HEK293 (cell line): ENCODE measurements around the gene SCD.

ENCODE experiments used
- CTCF ChIA-PET: fragments of 350-600 bp; formaldehyde crosslinking; extraction: SDS; loops from one replicate; lab custom pipeline; 2021; ENCODE audit warnings: antibody characterized with exemption; lab: Yijun Ruan, JAX
- POLR2A ChIA-PET: fragments of 300-600 bp; formaldehyde crosslinking; extraction: SDS; loops from one replicate; lab custom pipeline; 2020; ENCODE audit warnings: antibody characterized with exemption, inconsistent platforms; lab: Yijun Ruan, JAX
- H3K27ac ChIP-seq: fragments of 200-500 bp; sonication (Bioruptor generic); 2 replicates; pipeline ENCODE4 v1.5.1; 2014; ENCODE audit warnings: low read depth, low read length, control low read depth, inconsistent platforms; ENCODE audit errors: extremely low read depth
- H3K36me3 ChIP-seq, 2 experiments: fragments of 200-500 bp in 1 of 2; sonication (Bioruptor generic) in 1 of 2; 1 replicate in 1 of 2; 2 replicates in 1 of 2; pipeline ENCODE4 v1.5.1; 2014 to 2017; ENCODE audit warnings: inconsistent platforms in 2 of 2, low read length in 2 of 2; ENCODE audit not compliant: control insufficient read depth in 2 of 2, insufficient read depth in 1 of 2
- H3K4me1 ChIP-seq: fragments of 200-500 bp; sonication (Bioruptor generic); 2 replicates; pipeline ENCODE4 v1.5.1; 2014; ENCODE audit warnings: mild to moderate bottlenecking, low read length, inconsistent platforms; ENCODE audit not compliant: control insufficient read depth, insufficient read depth
- H3K4me3 ChIP-seq: 2 replicates; pipeline ENCODE4 v1.5.1; 2011; ENCODE audit warnings: low read depth, mild to moderate bottlenecking, control low read depth, low read length, moderate library complexity
- H3K9me3 ChIP-seq: fragments of 200-500 bp; sonication (Bioruptor generic); 2 replicates; pipeline ENCODE4 v1.5.1; 2014; ENCODE audit warnings: low read depth, low read length, inconsistent platforms; ENCODE audit not compliant: control insufficient read depth, insufficient read depth
- EGR2 ChIP-seq: fragments of 450-650 bp; formaldehyde crosslinking; IDR thresholded peaks from 2 replicates; pipeline ENCODE4 v1.5.1; 2016; ENCODE audit warnings: low read depth, missing biosample characterization, missing genetic modification characterization
- KLF16 ChIP-seq: fragments of 450-650 bp; formaldehyde crosslinking; IDR thresholded peaks from 2 replicates; pipeline ENCODE4 v1.5.1; 2017; ENCODE audit warnings: missing biosample characterization, missing genetic modification characterization
- OSR2 ChIP-seq: fragments of 450-650 bp; formaldehyde crosslinking; IDR thresholded peaks from 2 replicates; pipeline ENCODE4 v1.5.1; 2016; ENCODE audit warnings: missing biosample characterization, missing genetic modification characterization
- REPIN1 ChIP-seq: fragments of 450-650 bp; formaldehyde crosslinking; IDR thresholded peaks from 2 replicates; pipeline ENCODE4 v1.5.1; 2017; ENCODE audit warnings: missing biosample characterization, missing genetic modification characterization, low read depth
- SCRT2 ChIP-seq: fragments of 450-650 bp; formaldehyde crosslinking; IDR thresholded peaks from 2 replicates; pipeline ENCODE4 v1.5.1; 2016; ENCODE audit warnings: missing biosample characterization, missing genetic modification characterization
- SP7 ChIP-seq: fragments of 450-650 bp; formaldehyde crosslinking; IDR thresholded peaks from 2 replicates; pipeline ENCODE4 v1.5.1; 2016; ENCODE audit warnings: missing biosample characterization, missing genetic modification characterization
- ZBTB8A ChIP-seq: fragments of 450-650 bp; formaldehyde crosslinking; IDR thresholded peaks from 2 replicates; pipeline ENCODE4 v1.5.1; 2016; ENCODE audit warnings: missing biosample characterization, missing genetic modification characterization
- ZFHX2 ChIP-seq: fragments of 450-650 bp; formaldehyde crosslinking; conservative IDR thresholded peaks from 2 replicates; pipeline ENCODE4 v1.5.1; 2016; ENCODE audit warnings: missing biosample characterization, missing genetic modification characterization
- ZFP37 ChIP-seq: fragments of 450-650 bp; formaldehyde crosslinking; IDR thresholded peaks from 2 replicates; pipeline ENCODE4 v1.5.1; 2016; ENCODE audit warnings: missing biosample characterization, missing genetic modification characterization
- ZFP69B ChIP-seq: fragments of 450-650 bp; formaldehyde crosslinking; IDR thresholded peaks from 2 replicates; pipeline ENCODE4 v1.5.1; 2016; ENCODE audit warnings: missing biosample characterization, missing genetic modification characterization
- ZNF132 ChIP-seq: fragments of 450-650 bp; formaldehyde crosslinking; IDR thresholded peaks from 2 replicates; pipeline ENCODE4 v1.5.1; 2017; ENCODE audit warnings: missing biosample characterization, missing genetic modification characterization, borderline replicate concordance
- ZNF223 ChIP-seq: fragments of 450-650 bp; formaldehyde crosslinking; IDR thresholded peaks from 2 replicates; pipeline ENCODE4 v1.5.1; 2016; ENCODE audit warnings: missing biosample characterization, missing genetic modification characterization
- ZNF24 ChIP-seq: fragments of 450-650 bp; formaldehyde crosslinking; IDR thresholded peaks from 2 replicates; pipeline ENCODE4 v1.5.1; 2016; ENCODE audit warnings: missing biosample characterization, missing genetic modification characterization
- ZNF324 ChIP-seq: fragments of 450-650 bp; formaldehyde crosslinking; IDR thresholded peaks from 2 replicates; pipeline ENCODE4 v1.5.1; 2016; ENCODE audit warnings: missing biosample characterization, missing genetic modification characterization
- ZNF335 ChIP-seq: fragments of 450-650 bp; formaldehyde crosslinking; conservative IDR thresholded peaks from 2 replicates; pipeline ENCODE4 v1.5.1; 2016; ENCODE audit warnings: missing biosample characterization, missing genetic modification characterization
- ZNF398 ChIP-seq: fragments of 450-650 bp; formaldehyde crosslinking; IDR thresholded peaks from 2 replicates; pipeline ENCODE4 v1.5.1; 2017; ENCODE audit warnings: missing biosample characterization, missing genetic modification characterization
- ZNF501 ChIP-seq: fragments of 450-650 bp; formaldehyde crosslinking; IDR thresholded peaks from 2 replicates; pipeline ENCODE4 v1.5.1; 2016; ENCODE audit warnings: missing biosample characterization, missing genetic modification characterization
- ZNF529 ChIP-seq: fragments of 450-650 bp; formaldehyde crosslinking; IDR thresholded peaks from 2 replicates; pipeline ENCODE4 v1.5.1; 2017; ENCODE audit warnings: missing genetic modification characterization, missing biosample characterization; ENCODE audit not compliant: insufficient replicate concordance
- ZNF561 ChIP-seq: fragments of 450-650 bp; IDR thresholded peaks from 2 replicates; pipeline ENCODE4 v1.5.1; 2018; ENCODE audit warnings: missing biosample characterization, missing genetic modification characterization, borderline replicate concordance
- ZNF585B ChIP-seq: fragments of 450-650 bp; formaldehyde crosslinking; IDR thresholded peaks from 2 replicates; pipeline ENCODE4 v1.5.1; 2016; ENCODE audit warnings: missing biosample characterization, missing genetic modification characterization
- ZNF629 ChIP-seq: fragments of 450-650 bp; formaldehyde crosslinking; IDR thresholded peaks from 2 replicates; pipeline ENCODE4 v1.5.1; 2017; ENCODE audit warnings: missing biosample characterization, missing genetic modification characterization
- ZNF660 ChIP-seq: fragments of 450-650 bp; IDR thresholded peaks from 2 replicates; pipeline ENCODE4 v1.5.1; 2018; ENCODE audit warnings: missing biosample characterization, mild to moderate bottlenecking, missing genetic modification characterization
- ZNF776 ChIP-seq: fragments of 450-650 bp; formaldehyde crosslinking; IDR thresholded peaks from 2 replicates; pipeline ENCODE4 v1.5.0; 2017; ENCODE audit warnings: missing biosample characterization, missing genetic modification characterization, borderline replicate concordance
- ZNF843 ChIP-seq: fragments of 450-650 bp; formaldehyde crosslinking; IDR thresholded peaks from 2 replicates; pipeline ENCODE4 v1.5.1; 2016; ENCODE audit warnings: missing biosample characterization, missing genetic modification characterization
- ZSCAN5A ChIP-seq: fragments of 450-650 bp; formaldehyde crosslinking; IDR thresholded peaks from 2 replicates; pipeline ENCODE4 v1.5.1; 2016; ENCODE audit warnings: missing biosample characterization, missing genetic modification characterization
- TF ChIP-seq, protein P1 (sequence below): fragments of 450-650 bp; formaldehyde crosslinking; IDR thresholded peaks from 2 replicates; pipeline ENCODE4 v1.5.1; 2017; ENCODE audit warnings: missing biosample characterization, mild to moderate bottlenecking, missing genetic modification characterization, moderate library complexity
- TF ChIP-seq, protein P2 (sequence below): fragments of 450-650 bp; formaldehyde crosslinking; IDR thresholded peaks from 2 replicates; pipeline ENCODE4 v1.5.1; 2016; ENCODE audit warnings: missing biosample characterization, missing genetic modification characterization

SCD gene

DNA sequence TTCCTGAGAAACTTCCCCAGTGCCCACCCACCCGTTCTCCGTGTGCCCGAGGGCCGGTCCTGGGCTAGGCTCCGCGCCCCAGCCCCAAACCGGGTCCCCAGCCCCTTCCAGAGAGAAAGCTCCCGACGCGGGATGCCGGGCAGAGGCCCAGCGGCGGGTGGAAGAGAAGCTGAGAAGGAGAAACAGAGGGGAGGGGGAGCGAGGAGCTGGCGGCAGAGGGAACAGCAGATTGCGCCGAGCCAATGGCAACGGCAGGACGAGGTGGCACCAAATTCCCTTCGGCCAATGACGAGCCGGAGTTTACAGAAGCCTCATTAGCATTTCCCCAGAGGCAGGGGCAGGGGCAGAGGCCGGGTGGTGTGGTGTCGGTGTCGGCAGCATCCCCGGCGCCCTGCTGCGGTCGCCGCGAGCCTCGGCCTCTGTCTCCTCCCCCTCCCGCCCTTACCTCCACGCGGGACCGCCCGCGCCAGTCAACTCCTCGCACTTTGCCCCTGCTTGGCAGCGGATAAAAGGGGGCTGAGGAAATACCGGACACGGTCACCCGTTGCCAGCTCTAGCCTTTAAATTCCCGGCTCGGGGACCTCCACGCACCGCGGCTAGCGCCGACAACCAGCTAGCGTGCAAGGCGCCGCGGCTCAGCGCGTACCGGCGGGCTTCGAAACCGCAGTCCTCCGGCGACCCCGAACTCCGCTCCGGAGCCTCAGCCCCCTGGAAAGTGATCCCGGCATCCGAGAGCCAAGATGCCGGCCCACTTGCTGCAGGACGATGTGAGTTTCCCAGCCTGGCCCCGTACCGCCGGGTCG, at the start of gene SCD:
TSS of gene SCD (plus strand) at position 469 of the 803 bp plus-strand sequence. CDS start at position 741, 272 bp downstream.
- H3K4me1 ChIP-seq, result peaks cover 21% of the 10 kb centered on the region
- peak within 1 kb of the TSS; percentile 99 for H3K27ac ChIP-seq
- no peaks in the 10 kb centered on the region for H3K9me3 ChIP-seq
- H3K4me3 ChIP-seq, result peak within 1 kb of the TSS; percentile 77
- ChIA-PET CTCF (interaction anchor here (0.7 to 20.2 kb wide), 5 partner anchors 73 to 172 kb away, joined by 3 to 342 read pairs (median 3); partner anchors contain the start of gene SEC31B), POLR2A (interaction anchor here (0.6 to 4.5 kb wide), 24 partner anchors 12 to 1064 kb away, joined by 3 to 71 read pairs (median 6); partner anchors contain the start of genes BLOC1S2, ENTPD7, HIF1AN and PKD2L1)
- H3K36me3 ChIP-seq, result peaks cover 11 to 37% of the 10 kb centered on the region in 2 experiments
- TF ChIP-seq ZNF585B (tag by site-specific recombination) (no peak), ZFP37 (tag by site-specific recombination) (peak; percentile 72), ZNF398 (tag by site-specific recombination) (peak; percentile 67; the same call in 1 of the 2 replicates), ZNF24 (tag by site-specific recombination) (0 out of 2 replicates have a peak, but pooled peaks have one; percentile 17), ZNF324 (tag by site-specific recombination) (0 out of 2 replicates have a peak, but pooled peaks have one; percentile 33), ZNF132 (tag by site-specific recombination) (no peak), ZSCAN5A (tag by site-specific recombination) (0 out of 2 replicates have a peak, but pooled peaks have one; percentile 14), ZFP69B (tag by site-specific recombination) (no peak), ZNF629 (tag by site-specific recombination) (peak; percentile 45; the same call in 1 of the 2 replicates), ZNF776 (tag by site-specific recombination) (no peak), ZNF335 (tag by site-specific recombination) (peak; percentile 45; the same call in 1 of the 2 replicates), ZNF223 (tag by site-specific recombination) (no peak), ZNF501 (0 out of 2 replicates have a peak, but pooled peaks have one; percentile 53), SCRT2 (tag by site-specific recombination) (0 out of 2 replicates have a peak, but pooled peaks have one; percentile 11), ZNF529 (no peak), OSR2 (tag by site-specific recombination) (peak; percentile 96), KLF16 (tag by site-specific recombination) (no peak), ZNF561 (tag by site-specific recombination) (peak; percentile 56; the same call in 1 of the 2 replicates), EGR2 (tag by site-specific recombination) (peak; percentile 75), ZBTB8A (tag by site-specific recombination) (peak; percentile 72), REPIN1 (tag by site-specific recombination) (no peak), ZNF843 (tag by site-specific recombination) (peak; percentile 71), ZFHX2 (tag by site-specific recombination) (peak; percentile 63; the same call in 1 of the 2 replicates), SP7 (tag by site-specific recombination) (peak; percentile 68), ZNF660 (tag by site-specific recombination) (peak; percentile 44; the same call in 1 of the 2 replicates)
- TF ChIP-seq, protein P1, sequence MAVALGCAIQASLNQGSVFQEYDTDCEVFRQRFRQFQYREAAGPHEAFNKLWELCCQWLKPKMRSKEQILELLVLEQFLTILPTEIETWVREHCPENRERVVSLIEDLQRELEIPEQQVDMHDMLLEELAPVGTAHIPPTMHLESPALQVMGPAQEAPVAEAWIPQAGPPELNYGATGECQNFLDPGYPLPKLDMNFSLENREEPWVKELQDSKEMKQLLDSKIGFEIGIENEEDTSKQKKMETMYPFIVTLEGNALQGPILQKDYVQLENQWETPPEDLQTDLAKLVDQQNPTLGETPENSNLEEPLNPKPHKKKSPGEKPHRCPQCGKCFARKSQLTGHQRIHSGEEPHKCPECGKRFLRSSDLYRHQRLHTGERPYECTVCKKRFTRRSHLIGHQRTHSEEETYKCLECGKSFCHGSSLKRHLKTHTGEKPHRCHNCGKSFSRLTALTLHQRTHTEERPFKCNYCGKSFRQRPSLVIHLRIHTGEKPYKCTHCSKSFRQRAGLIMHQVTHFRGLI (tag by site-specific recombination), result peak; percentile 26; the same call in 1 of the 2 replicates
- TF ChIP-seq, protein P2, sequence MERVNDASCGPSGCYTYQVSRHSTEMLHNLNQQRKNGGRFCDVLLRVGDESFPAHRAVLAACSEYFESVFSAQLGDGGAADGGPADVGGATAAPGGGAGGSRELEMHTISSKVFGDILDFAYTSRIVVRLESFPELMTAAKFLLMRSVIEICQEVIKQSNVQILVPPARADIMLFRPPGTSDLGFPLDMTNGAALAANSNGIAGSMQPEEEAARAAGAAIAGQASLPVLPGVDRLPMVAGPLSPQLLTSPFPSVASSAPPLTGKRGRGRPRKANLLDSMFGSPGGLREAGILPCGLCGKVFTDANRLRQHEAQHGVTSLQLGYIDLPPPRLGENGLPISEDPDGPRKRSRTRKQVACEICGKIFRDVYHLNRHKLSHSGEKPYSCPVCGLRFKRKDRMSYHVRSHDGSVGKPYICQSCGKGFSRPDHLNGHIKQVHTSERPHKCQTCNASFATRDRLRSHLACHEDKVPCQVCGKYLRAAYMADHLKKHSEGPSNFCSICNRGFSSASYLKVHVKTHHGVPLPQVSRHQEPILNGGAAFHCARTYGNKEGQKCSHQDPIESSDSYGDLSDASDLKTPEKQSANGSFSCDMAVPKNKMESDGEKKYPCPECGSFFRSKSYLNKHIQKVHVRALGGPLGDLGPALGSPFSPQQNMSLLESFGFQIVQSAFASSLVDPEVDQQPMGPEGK (tag by site-specific recombination), result peak; percentile 89
